HG02610 (cell line): ENCODE results near the gene CCNDBP1.
"Not testable (repeated sequence)": the region's sequence is repeated elsewhere in the genome, so short reads cannot be mapped to it uniquely, and the experiment has no call there.

Source experiments
- ATAC-seq: cut with Tn5 transposase; IDR thresholded peaks from one replicate; pipeline ENCODE4 v1.9.1; 2021; ENCODE audit warnings: mild to moderate bottlenecking, moderate library complexity; ENCODE audit not compliant: unreplicated experiment

Gene CCNDBP1

DNA sequence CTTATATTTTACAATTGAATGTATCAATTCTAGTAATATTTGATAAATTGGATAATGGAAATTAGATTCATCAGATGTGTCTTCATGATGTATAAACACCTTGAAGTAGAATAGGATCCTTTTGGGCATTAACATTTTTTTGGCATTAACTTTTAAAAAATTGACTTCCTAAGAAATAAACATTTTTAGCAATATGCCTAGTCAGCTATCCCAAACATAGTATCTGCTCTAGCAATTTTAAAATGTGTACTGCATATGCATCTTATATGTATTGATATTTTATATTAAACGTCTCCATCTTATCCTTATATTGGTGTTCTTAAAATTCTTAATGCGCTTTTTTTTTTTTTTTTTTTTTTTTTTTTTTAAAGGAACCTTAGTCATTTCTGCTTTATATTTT, 8.5 kb downstream of the CCNDBP1 start:
- ATAC-seq = no peak

DNA sequence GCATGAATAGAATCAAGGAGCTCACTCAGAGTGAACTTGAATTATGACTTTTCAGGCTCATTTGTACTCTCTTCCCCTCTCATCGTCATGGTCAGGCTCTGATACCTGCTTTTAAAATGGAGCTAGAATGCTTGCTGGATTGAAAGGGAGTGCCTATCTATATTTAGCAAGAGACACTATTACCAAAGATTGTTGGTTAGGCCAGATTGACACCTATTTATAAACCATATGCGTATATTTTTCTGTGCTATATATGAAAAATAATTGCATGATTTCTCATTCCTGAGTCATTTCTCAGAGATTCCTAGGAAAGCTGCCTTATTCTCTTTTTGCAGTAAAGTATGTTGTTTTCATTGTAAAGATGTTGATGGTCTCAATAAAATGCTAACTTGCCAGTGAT, 9.6 kb downstream of the CCNDBP1 start:
- ATAC-seq = no peak

DNA sequence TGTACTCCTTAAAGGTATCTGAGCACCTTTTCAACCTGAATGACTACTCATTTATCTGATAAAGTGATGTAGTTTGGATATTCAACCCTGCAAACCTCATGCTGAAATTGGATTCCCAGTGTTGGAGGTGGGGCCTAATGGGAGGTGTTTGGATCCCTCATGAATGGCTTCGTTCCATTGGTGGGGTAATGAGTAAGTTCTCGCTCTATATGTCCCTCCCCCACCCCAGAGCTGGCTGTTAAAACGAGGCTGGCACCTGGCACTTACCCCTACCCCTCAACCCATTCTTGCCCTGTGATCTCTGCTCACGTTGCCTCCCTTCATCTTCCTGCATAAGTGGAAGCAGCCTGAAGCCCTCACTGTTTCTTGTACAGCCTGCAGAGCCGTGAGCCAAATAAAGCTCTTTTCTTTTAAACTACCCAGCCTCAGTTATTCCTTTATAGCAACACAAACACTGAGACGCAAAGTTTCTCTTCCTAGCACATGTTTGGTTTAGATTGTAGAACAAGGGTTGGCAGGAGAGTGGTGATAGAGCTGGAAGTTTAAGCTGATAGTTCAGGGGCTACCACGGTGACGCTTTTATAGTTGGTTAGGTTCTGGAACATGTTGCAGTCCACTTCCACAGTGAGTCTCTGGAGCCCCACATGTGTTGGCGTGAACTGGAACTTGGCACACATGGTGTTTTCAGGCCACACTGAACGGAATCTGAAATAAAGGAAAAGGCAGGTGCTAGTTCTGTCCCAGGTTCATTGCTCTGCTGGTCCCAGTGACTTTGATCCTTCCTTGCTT, 11.8 kb downstream of the CCNDBP1 start:
- no peak for ATAC-seq

DNA sequence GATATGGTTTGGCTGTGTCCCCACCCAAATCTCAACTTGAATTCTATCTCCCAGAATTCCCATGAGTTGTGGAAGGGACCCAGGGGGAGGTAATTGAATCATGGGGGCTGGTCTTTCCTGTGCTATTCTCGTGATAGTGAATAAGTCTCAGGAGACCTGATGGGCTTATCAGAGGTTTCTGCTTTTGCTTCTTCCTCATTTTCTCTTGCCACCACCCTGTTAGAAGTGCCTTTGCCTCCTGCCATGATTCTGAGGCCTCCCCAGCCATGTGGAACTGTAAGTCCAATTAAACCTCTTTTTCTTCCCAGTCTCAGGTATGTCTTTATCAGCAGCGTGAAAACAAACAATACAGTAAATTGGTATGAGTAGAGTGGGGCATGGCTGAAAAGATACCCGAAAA, 12.6 kb downstream of the CCNDBP1 start:
- ATAC-seq = not testable (repeated sequence)

DNA sequence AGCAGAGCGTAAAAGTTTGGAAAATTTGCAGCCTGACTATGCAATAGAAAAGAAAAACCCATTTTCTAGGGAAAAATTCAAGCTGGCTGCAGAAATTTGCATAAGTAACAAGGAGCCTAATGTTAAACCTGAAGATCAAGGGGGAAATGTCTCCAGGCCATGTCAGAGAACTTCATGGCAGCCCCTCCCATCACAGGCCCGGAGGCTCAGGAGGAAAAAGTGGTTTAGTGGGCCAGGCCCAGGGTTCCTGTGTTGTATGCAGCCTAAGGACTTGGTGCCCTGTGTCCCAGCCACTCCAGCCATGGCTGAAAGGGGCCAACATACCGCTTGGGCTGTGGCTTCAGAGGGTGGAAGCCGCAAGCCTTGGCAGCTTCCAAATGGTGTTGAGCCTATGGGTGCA, 13.4 kb downstream of the CCNDBP1 start:
- not testable (repeated sequence) for ATAC-seq

DNA sequence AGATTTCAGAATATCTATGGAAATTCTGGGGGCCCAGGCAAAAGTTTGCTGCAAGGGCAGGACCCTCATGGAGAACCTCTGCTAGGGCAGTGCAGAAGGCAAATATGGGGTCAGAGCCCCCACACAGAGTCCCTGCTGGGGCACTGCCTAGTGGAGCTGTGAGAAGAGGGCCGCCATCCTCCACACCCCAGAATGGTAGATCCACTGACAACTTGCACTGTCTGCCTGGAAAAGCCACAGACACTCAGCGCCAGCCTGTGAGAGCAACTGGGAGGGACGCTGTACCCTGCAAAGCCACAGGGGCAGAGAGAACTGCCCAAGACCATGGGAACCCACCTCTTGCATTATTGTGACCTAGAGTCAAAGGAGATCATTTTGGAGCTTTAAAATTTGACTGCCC, 13.8 kb downstream of the CCNDBP1 start:
- no peak for ATAC-seq

DNA sequence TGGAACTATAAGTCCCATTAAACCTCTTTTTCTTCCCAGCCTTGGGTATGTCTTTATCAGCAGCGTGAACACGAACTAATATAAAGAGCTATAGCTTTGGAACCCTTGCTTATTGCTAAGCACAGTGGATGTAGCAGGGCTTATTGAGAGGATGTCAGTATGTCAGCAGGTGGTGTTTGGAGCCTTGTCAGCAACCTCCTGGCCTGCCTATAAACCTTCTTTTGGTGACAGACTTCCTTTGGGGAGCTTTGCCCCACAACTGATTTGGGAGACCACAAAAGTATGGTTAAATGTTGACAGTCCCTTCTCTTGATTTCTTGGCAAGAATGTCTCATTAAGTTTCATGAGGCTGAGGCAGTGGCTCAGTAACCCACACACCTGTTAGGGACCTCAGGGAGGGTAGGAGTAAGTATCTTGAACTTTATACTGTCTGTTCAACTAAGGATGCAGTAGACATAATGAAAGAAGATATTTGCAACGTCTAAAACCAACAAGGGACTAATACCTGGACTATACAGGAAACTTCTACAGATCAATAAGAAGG, 14.8 kb downstream of the CCNDBP1 start:
- ATAC-seq = no peak

DNA sequence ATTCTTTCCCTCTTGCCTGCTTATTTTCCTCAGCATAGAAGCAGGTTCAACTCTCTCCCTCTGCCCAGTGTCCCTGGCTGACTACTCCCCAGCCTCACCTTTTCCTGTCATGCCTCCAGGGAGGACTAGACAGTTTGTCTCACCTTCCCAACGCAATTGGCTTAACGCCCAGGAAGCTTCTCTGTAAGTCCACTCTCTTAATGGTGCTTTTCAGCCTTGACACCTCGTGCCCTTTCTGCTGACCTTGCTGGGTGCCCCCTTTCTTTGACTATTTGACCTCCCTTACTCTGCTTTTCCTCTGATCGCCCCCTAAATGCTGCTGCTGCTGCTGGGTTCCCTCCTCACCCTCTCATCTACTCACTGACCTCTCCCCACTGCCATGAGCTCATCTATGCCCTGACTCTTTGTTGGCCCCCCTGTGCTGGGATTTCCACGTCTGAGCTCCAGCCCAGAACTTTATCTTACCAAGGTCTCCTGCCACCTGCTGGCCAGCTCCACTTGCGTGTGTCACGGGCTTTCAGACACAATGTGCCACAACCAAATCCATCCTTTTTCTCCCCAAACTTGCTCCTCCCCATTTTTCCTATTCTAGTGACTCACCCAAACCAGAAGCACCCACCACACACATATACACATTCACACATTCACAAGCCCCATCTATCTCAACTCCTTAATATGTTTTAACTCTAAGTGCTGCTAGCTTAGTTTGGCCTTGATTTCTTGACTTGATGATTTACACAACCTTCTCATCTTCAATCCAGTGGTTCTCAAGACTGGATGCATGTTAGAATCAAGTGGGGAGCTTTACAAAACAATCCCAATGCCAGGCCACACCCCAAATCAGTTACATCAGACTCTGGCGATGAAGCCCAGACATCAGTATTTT, 19.1 kb downstream of the CCNDBP1 start:
- ATAC-seq = no peak

DNA sequence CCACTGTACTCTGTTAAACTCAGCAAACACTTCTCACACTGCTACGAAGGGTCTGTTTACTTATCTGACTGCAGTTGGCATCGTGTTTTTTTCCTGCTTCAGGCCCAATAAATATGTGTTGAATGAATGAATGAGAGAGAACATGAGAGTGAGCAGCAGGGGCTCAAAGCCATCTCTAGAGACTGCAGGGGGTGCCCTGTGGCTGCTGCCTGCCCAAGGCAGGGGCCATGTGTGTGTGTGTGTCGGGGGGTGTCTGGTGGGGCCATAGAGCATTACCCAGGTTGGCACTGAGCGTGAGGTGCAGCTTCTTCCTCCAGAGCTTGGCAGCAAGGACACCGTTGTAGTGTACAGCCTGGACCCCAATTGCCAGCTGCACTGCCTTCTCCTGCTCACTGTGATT, 20.9 kb downstream of the CCNDBP1 start:
- ATAC-seq = no peak

DNA sequence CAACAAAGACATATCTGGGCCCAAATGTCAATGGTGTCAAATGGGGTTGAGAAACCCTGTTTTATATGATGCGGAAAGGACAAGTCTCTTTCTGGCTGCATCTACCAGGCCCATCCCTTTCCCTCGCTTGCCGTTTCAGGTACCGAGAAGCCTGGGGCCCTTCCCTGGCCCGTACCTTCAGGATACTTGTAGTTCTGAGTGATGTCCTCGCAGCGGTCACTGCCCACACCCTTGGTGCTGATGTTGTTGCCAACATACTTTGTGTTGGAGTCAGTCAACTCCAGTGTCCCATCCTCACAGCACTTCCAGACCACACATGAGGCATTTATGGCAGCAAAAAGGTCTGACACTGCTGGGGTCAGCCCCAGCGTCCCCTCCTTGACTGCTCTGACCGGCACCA, 21.8 kb downstream of the CCNDBP1 start:
- no peak for ATAC-seq

DNA sequence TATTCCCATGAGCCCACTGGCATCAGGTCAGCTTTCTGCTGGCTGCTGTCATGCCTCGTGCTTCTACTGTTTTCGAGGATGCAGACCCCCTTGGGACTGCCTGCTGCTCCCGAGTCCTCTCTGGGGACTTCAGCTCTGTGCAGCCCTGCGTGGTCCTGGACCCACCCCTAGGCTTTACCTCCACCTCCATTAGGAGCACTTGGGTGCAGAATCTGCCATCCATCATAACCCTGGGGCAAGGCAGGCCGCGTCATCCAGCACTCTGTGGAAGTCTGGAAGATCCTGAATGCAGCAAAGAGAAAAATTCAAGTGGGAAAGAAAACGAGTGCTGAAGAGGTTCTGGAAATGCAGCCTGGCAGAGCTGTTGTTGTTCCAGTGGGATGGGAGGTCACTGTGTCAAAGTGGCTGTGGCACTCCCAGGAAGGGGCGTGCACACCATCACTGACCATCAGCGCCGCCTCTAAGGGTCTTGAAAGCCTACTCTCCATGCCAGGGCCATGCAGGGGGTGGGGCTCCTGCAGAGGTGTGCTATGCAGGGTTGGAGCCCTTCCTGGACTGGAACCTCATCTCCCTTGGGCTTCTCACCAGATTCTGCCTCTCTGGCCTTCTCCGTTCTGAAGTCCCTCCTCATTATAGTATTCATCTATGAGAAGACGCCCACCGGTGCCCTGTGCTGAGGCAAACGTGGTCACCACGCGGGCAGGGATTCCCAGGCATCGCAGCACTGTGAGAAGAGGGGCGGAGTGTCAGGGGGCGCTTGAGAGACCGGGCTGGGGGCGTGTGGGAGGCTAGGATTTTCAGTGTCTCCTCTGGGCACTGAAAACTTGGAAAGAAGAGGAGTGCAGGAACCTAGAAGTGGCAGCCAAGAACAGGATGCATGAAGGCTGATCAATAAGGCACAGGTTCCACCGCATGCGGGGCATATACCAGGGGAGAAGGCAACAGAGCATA, 23.1 kb downstream of the CCNDBP1 start:
- ATAC-seq = no peak

DNA sequence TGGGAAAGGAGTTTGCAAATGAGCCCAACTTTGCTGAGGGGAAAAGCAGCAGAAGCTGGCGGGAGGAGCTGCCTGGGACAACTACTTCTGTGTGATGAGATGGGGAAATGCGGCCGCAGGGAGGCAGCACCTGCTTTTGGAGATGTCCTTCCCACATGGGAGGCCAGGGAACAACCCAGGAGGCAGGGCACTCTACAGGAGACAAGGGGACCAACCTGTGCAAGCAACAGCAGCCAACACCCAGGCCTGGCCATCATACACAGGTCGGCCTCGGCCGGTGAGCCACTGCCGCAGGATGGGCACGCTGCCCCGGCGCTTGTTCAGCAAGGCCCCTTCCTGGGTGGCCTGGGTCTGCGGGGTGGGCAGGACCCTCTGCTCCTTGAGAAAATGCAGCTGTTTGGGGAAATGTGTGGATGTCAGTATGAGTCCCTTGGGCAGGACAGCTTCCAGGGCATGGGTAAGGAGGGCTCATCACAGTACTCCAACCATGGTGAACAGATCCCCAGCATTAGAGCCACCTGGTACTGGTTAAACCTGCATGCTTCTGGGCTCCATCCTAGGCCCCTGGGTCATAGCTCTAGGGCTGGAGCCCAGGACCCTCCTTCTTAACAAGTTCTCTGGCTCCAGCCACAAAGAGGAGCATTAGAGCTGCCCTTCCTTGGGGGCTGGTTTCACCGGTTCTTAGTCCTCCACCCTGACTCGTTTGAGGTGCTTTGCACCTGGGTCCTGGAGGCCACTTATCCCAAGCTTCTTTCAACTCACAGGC, 24.0 kb downstream of the CCNDBP1 start:
- no peak for ATAC-seq

DNA sequence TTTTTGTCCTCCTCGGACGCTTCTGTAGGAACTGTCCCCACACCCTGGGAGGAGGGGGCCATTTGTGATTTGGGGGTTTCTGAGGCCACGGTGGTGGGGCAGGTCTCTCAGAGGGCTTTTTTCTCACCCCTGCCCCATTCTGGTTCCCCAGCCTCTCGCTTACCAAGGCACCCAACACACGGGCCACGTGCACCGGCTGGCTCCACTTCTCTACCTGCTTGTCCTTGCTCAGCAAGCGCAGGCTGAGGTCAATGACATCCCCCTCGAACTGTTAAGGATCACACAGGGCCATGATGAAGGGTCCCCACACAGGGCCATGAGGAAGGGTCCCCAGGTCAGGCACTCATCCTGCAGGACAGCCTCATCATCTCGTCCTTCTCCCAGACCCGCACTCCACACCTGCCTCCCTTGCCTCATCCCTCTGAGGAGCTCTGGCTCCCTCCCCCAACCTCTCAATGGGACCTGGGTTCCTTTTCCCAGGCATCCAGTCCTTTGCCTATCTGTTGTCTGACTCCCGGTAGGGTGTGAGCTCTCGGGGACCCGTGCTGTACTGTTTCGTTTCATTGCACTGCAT, 25.1 kb downstream of the CCNDBP1 start:
- ATAC-seq = no peak

DNA sequence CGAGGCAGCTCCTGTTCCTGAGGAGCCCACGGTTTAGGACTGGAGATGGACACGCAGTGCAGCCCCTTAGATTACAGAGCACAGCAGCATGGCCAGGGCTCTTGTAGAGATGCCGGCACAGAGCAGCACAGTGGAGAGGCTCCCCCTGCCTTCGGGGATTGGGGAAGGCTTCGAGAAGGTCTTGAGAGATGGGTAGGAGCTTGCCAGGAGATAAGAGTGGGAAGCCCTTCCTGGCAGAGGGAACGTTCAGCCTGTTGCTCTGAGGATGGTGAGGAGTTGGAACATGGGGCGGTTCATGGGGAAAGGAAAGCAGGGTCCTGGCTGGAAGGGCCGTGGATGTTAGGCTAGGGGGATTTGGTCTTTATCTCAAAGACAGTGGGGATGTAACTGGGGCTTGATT, 25.6 kb downstream of the CCNDBP1 start:
- ATAC-seq = no peak

DNA sequence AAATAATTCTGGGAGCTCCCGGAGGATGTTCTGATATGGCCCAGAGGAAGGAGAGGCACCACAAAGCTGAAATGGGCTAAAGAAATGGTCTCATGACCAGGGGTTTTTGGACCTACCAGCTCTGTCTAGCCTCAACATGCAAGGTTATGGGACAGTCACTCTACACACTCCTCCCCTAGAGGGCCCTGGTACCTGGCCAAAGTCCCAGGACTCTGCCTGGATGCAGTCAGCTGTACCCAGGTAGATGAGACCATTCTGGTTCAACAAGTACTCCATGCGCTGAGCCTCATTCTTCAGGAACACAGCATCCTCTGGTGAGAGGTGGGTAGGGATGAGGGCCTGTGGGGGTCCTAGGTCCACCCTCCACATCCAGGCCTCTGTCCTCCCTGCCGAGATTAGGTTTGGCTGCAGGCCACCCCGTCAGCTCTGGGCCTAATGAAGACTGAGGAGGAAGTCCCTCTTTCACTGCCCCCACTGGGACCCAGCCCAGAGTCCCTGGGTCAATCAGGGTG, 26.1 kb downstream of the CCNDBP1 start:
- ATAC-seq = no peak

DNA sequence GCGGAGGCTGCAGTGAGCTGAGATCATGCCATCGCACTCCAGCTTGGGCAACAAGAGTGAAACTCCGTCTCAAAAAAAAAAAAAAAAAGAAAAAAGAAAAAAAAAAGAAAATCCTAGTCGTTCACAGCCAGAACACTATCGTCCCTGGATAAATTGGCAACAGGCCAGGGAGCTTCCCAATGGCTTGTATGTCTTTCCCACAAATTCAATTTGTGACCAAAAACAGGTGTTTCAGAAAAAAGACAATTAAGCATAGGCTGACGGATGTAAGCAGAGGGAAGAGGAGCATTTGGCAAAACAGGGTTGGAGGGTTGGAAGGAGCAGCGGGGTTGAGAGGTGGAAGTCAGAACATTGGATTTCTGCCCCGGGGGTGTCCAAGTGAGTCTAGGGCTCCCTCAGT, 27.1 kb downstream of the CCNDBP1 start:
- ATAC-seq = no peak

DNA sequence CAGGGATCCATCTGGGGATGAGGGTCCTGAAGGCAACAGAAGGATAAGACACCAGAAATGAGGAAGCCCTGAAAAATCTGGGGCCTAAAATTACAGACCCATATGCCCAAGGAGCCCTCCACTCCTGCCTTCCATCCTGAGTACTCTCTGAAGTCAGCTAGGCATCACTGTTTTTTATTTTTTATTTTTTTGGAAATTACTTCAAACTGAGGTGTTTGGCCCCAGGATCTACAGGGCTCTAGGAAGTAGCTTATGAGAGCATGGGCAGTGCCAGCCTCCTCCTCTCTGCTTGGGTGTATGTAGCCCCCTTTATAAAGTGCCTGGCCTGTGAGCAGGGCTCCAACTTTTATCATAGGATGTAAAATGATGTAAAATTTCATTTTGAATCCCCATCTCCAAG, 27.7 kb downstream of the CCNDBP1 start:
- no peak for ATAC-seq

DNA sequence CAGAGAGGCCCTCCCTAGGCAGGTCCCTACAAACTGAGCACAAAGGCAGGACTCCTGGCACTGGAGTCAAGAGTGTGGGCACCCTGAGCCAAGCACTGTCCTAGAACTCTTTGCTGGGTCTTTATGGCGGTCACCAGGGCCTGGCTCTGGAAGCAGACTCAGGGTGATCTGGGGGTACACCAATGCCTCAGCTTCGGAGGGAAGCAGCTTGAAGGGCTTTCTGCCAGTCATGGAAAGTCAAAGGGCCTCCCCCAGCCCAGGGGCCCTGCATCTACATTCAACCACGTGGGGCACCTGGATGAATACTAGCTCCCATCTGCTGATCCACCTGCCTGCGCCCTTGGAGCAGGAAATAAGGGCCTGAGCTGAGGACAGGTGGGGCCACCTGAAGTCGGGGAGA, 28.3 kb downstream of the CCNDBP1 start:
- no peak for ATAC-seq

DNA sequence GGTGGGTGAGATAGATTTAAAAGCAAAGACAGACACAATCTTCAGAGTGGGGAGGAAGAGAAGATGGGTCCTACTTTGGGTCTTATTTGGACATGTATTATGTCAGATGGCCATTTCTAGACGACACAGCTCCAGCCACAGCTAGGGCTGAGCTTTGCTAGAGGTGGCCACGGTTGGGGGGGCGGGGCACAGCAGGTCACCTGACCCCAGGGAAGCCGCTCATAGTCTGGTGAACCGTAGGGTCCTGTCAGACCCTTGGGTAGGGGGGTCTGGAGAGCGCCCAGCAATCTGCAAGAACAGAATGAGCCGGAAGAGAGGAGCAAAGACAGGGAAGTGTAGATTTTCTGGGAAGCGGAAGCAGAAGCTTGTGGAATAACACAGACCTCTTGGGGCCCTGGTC, 29.0 kb downstream of the CCNDBP1 start:
- no peak for ATAC-seq
